Measurements from ENCODE around the gene ZSCAN22.
"Not testable (repeated sequence)": the region's sequence is repeated elsewhere in the genome, so short reads cannot be mapped to it uniquely, and the experiment has no call there.

ZSCAN22 gene

GRCh38 chr19:58338825-58339558 is 12.2 kb downstream of the ZSCAN22 start:
- H3K36me3 ChIP-seq (ENCODE audit: insufficient read depth, low read length), result peaks cover 28% of the 10 kb centered on the region

GRCh38 chr19:58345558-58345957 is 18.8 kb downstream of the ZSCAN22 start:
- H3K27me3 ChIP-seq (ENCODE audit: insufficient read depth, low read length), result peaks cover 15% of the 10 kb centered on the region
- 88% methylated on average over 5 of the region's 5 CpGs for WGBS
- peaks cover 5% of the 10 kb centered on the region; the same call in 1 of the 2 replicates for H3K36me3 ChIP-seq (ENCODE audit: insufficient read depth, low read length)
- H3K4me3 ChIP-seq (ENCODE audit: low read length), result no peak overlapping the region
- H3K4me1 ChIP-seq (ENCODE audit: insufficient read depth, low read length), result peaks cover 3% of the 10 kb centered on the region; the same call in 1 of the 2 replicates
- no peak overlapping the region for H3K9ac ChIP-seq (ENCODE audit: low read depth, low read length)
- no peak overlapping the region for H3K27ac ChIP-seq (ENCODE audit: low read depth, low read length)
- no peaks in the 10 kb centered on the region for H3K9me3 ChIP-seq (ENCODE audit: insufficient read depth, low read depth, low read length)

More at GRCh38 chr19:58338825-58339558, 12.2 kb downstream of the ZSCAN22 start:
- H3K27me3 ChIP-seq (ENCODE audit: insufficient read depth, low read length), result no peaks in the 10 kb centered on the region
- H3K4me3 ChIP-seq (ENCODE audit: low read length), result no peak overlapping the region
- H3K9me3 ChIP-seq (ENCODE audit: insufficient read depth, low read depth, low read length), result no peaks in the 10 kb centered on the region
- no peak overlapping the region for H3K27ac ChIP-seq (ENCODE audit: low read depth, low read length)
- H3K4me1 ChIP-seq (ENCODE audit: insufficient read depth, low read length), result no peaks in the 10 kb centered on the region
- H3K9ac ChIP-seq (ENCODE audit: low read depth, low read length), result no peak overlapping the region
- 85% methylated on average over 29 of the region's 30 CpGs for WGBS

- Histone ChIP-seq H3K4me1 (ENCODE audit: insufficient read depth, low read length) (peaks cover 3% of the 10 kb centered on the region; the same call in 1 of the 2 replicates), H3K9ac (ENCODE audit: low read depth, low read length) (peak overlapping the region; percentile 69), H3K36me3 (ENCODE audit: insufficient read depth, low read length) (no peaks in the 10 kb centered on the region), H3K9me3 (ENCODE audit: insufficient read depth, low read depth, low read length) (no peaks in the 10 kb centered on the region), H3K4me3 (ENCODE audit: low read length) (peak overlapping the region; percentile 94), H3K27me3 (ENCODE audit: insufficient read depth, low read length) (peaks cover 15% of the 10 kb centered on the region), H3K27ac (ENCODE audit: low read depth, low read length) (no peak overlapping the region)
- 1% methylated on average over 82 of the region's 82 CpGs for WGBS
Measured at GRCh38 chr19:58346961-58347929, 20.5 kb downstream of the ZSCAN22 start.

- not testable (repeated sequence) for H3K9me3 ChIP-seq (ENCODE audit: insufficient read depth, low read depth, low read length); H3K4me1 ChIP-seq (ENCODE audit: insufficient read depth, low read length); H3K27ac ChIP-seq (ENCODE audit: low read depth, low read length); H3K36me3 ChIP-seq (ENCODE audit: insufficient read depth, low read length)
- Histone ChIP-seq H3K9ac (ENCODE audit: low read depth, low read length) (peak overlapping the region; percentile 59; the same call in 1 of the 2 replicates), H3K27me3 (ENCODE audit: insufficient read depth, low read length) (peaks cover 15% of the 10 kb centered on the region), H3K4me3 (ENCODE audit: low read length) (peak overlapping the region; percentile 94)
- 2% methylated on average over 9 of the region's 12 CpGs for WGBS
Measured at GRCh38 chr19:58348080-58348479, 21.3 kb downstream of the ZSCAN22 start.

GRCh38 chr19:58349590-58349989 is 22.8 kb downstream of the ZSCAN22 start:
- H3K4me3 ChIP-seq (ENCODE audit: low read length), result no peak overlapping the region
- peaks cover 3% of the 10 kb centered on the region; the same call in 1 of the 2 replicates for H3K4me1 ChIP-seq (ENCODE audit: insufficient read depth, low read length)
- H3K9me3 ChIP-seq (ENCODE audit: insufficient read depth, low read depth, low read length), result no peaks in the 10 kb centered on the region

GRCh38 chr19:58350001-58350861 is 23.4 kb downstream of the ZSCAN22 start:
- H3K27ac ChIP-seq (ENCODE audit: low read depth, low read length), result no peak overlapping the region

More at GRCh38 chr19:58349590-58349989, 22.8 kb downstream of the ZSCAN22 start:
- no peak overlapping the region for H3K9ac ChIP-seq (ENCODE audit: low read depth, low read length)
- peaks cover 15% of the 10 kb centered on the region for H3K27me3 ChIP-seq (ENCODE audit: insufficient read depth, low read length)
- H3K27ac ChIP-seq (ENCODE audit: low read depth, low read length), result no peak overlapping the region
- H3K36me3 ChIP-seq (ENCODE audit: insufficient read depth, low read length), result no peaks in the 10 kb centered on the region
- WGBS, result 92% methylated on average over 8 of the region's 8 CpGs

GRCh38 chr19:58350871-58351557 is 24.2 kb downstream of the ZSCAN22 start:
- Histone ChIP-seq H3K27me3 (ENCODE audit: insufficient read depth, low read length) (peaks cover 15% of the 10 kb centered on the region), H3K27ac (ENCODE audit: low read depth, low read length) (no peak overlapping the region), H3K36me3 (ENCODE audit: insufficient read depth, low read length) (no peaks in the 10 kb centered on the region), H3K9me3 (ENCODE audit: insufficient read depth, low read depth, low read length) (no peaks in the 10 kb centered on the region), H3K9ac (ENCODE audit: low read depth, low read length) (no peak overlapping the region), H3K4me1 (ENCODE audit: insufficient read depth, low read length) (peaks cover 3% of the 10 kb centered on the region; the same call in 1 of the 2 replicates), H3K4me3 (ENCODE audit: low read length) (no peak overlapping the region)
- WGBS, result 95% methylated on average over 34 of the region's 34 CpGs

More at GRCh38 chr19:58350001-58350861, 23.4 kb downstream of the ZSCAN22 start:
- WGBS, result 96% methylated on average over 84 of the region's 84 CpGs
- peaks cover 3% of the 10 kb centered on the region; the same call in 1 of the 2 replicates for H3K4me1 ChIP-seq (ENCODE audit: insufficient read depth, low read length)
- no peaks in the 10 kb centered on the region for H3K9me3 ChIP-seq (ENCODE audit: insufficient read depth, low read depth, low read length)
- peaks cover 15% of the 10 kb centered on the region for H3K27me3 ChIP-seq (ENCODE audit: insufficient read depth, low read length)
- H3K9ac ChIP-seq (ENCODE audit: low read depth, low read length), result no peak overlapping the region
- H3K4me3 ChIP-seq (ENCODE audit: low read length), result no peak overlapping the region
- no peaks in the 10 kb centered on the region for H3K36me3 ChIP-seq (ENCODE audit: insufficient read depth, low read length)

- Histone ChIP-seq H3K36me3 (ENCODE audit: insufficient read depth, low read length) (no peaks in the 10 kb centered on the region), H3K4me1 (ENCODE audit: insufficient read depth, low read length) (peaks cover 3% of the 10 kb centered on the region; the same call in 1 of the 2 replicates), H3K4me3 (ENCODE audit: low read length) (no peak overlapping the region), H3K27me3 (ENCODE audit: insufficient read depth, low read length) (peaks cover 13% of the 10 kb centered on the region), H3K9me3 (ENCODE audit: insufficient read depth, low read depth, low read length) (no peaks in the 10 kb centered on the region), H3K9ac (ENCODE audit: low read depth, low read length) (no peak overlapping the region), H3K27ac (ENCODE audit: low read depth, low read length) (no peak overlapping the region)
- WGBS, result 96% methylated on average over 9 of the region's 9 CpGs
Measured at GRCh38 chr19:58351558-58351878, 24.7 kb downstream of the ZSCAN22 start.

- H3K4me3 ChIP-seq (ENCODE audit: low read length), result no peak overlapping the region
- H3K27me3 ChIP-seq (ENCODE audit: insufficient read depth, low read length), result peaks cover 6% of the 10 kb centered on the region
- H3K27ac ChIP-seq (ENCODE audit: low read depth, low read length), result no peak overlapping the region
- peaks cover 3% of the 10 kb centered on the region; the same call in 1 of the 2 replicates for H3K4me1 ChIP-seq (ENCODE audit: insufficient read depth, low read length)
- no peaks in the 10 kb centered on the region for H3K36me3 ChIP-seq (ENCODE audit: insufficient read depth, low read length)
- 87% methylated on average over 21 of the region's 23 CpGs for WGBS
- no peak overlapping the region for H3K9ac ChIP-seq (ENCODE audit: low read depth, low read length)
- no peaks in the 10 kb centered on the region for H3K9me3 ChIP-seq (ENCODE audit: insufficient read depth, low read depth, low read length)
Measured at GRCh38 chr19:58351990-58352755, 25.4 kb downstream of the ZSCAN22 start.

All from HUES64 (cell line).